Measurements from ENCODE around the gene CDC42BPA.

- TF ChIP-seq MXI1 (IDR thresholded peaks at IDR 0.05; ENCODE audit: low read depth, low read length) (no peak), PHF21A (IDR thresholded peaks at IDR 0.05; ENCODE audit: borderline replicate concordance, low read depth) (no peak), NCOA4 (IDR thresholded peaks at IDR 0.05; ENCODE audit: partially characterized antibody) (no peak), ARNT (IDR thresholded peaks at IDR 0.05) (no peak)
These were observed 330.5 kb downstream of the CDC42BPA start for GRCh38 chr1:226987623-226988333.
